Breast epithelium (tissue), 3 donors: Measurements from ENCODE around the gene PDLIM7.

ENCODE experiments used
- POLR2A ChIP-seq: fragments of 450-650 bp; IDR thresholded peaks from one replicate; pipeline ENCODE4 v1.6.1; 2016; ENCODE audit warnings: antibody characterized with exemption, mild to moderate bottlenecking, moderate library complexity
- POLR2AphosphoS5 ChIP-seq, 3 donors: sonication (generic); formaldehyde crosslinking; IDR thresholded peaks; one replicate each; pipeline ENCODE4 v1.6.1; 2017; ENCODE audit warnings: antibody characterized with exemption in 3 of 3
- TF ChIP-seq, protein P1 (sequence below), 3 donors: fragments of 450-650 bp; IDR thresholded peaks; one replicate each; pipeline ENCODE4 v1.5.1; 2016 to 2017; ENCODE audit warnings: antibody characterized with exemption in 3 of 3, mild to moderate bottlenecking in 3 of 3, moderate library complexity in 3 of 3

- TF ChIP-seq, protein P1, sequence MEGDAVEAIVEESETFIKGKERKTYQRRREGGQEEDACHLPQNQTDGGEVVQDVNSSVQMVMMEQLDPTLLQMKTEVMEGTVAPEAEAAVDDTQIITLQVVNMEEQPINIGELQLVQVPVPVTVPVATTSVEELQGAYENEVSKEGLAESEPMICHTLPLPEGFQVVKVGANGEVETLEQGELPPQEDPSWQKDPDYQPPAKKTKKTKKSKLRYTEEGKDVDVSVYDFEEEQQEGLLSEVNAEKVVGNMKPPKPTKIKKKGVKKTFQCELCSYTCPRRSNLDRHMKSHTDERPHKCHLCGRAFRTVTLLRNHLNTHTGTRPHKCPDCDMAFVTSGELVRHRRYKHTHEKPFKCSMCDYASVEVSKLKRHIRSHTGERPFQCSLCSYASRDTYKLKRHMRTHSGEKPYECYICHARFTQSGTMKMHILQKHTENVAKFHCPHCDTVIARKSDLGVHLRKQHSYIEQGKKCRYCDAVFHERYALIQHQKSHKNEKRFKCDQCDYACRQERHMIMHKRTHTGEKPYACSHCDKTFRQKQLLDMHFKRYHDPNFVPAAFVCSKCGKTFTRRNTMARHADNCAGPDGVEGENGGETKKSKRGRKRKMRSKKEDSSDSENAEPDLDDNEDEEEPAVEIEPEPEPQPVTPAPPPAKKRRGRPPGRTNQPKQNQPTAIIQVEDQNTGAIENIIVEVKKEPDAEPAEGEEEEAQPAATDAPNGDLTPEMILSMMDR (IDR thresholded peaks at IDR 0.05), result no peak
- TF ChIP-seq POLR2AphosphoS5 (IDR thresholded peaks at IDR 0.05) (no peak), POLR2A (no peak)
Observed at GRCh38 chr5:177468685-177469628, 28.4 kb downstream of the PDLIM7 start.
